ENCODE data around the gene THADA. TPM values are rescaled to one million over a fixed set of nuclear protein-coding genes. Genes with fewer than 3 reads are reported as not detected.

Gene THADA
- total RNA-seq, 2 experiments from 2014 or later, result 31.2 to 32.3 TPM

GRCh38 chr2:43230351-43230885 lies 365.4 kb downstream of the THADA start:
- DNase-seq (ENCODE audit: low spot score), result peak; percentile 92
- no peak overlapping the region for H2AFZ ChIP-seq (ENCODE audit: low read length)
- no peaks in the 10 kb centered on the region for H4K20me1 ChIP-seq (ENCODE audit: insufficient read depth, low read length)
- H3K36me3 ChIP-seq (ENCODE audit: insufficient read depth, low read length), result peaks cover 9% of the 10 kb centered on the region; the same call in 1 of the 2 replicates
- H3K4me2 ChIP-seq (ENCODE audit: low read length), result peak overlapping the region; percentile 55
- ChIA-PET CTCF (ENCODE audit: unreplicated experiment) (interaction anchor here (0.6 to 5.5 kb wide), 3 partner anchors 98 to 237 kb away, joined by 3 to 30 read pairs (median 17); no protein-coding TSS in a partner anchor), POLR2A (interaction anchor here (0.6 kb wide), 1 partner anchor 237 kb away, joined by 6 read pairs; no protein-coding TSS in a partner anchor)
- no peaks in the 10 kb centered on the region for H3K9me2 ChIP-seq (ENCODE audit: insufficient read depth, low read length)
- no TSS peak for BruUV-seq (replicated peaks)
- peak overlapping the region; percentile 30 for H3K4me3 ChIP-seq (ENCODE audit: low read depth, low read length, poor library complexity, severe bottlenecking)
- peak; percentile 14; the same call in 1 of the 2 replicates for TF ChIP-seq CTCF (conservative IDR thresholded peaks at IDR 0.05; ENCODE audit: low read length)
- no peak for TF ChIP-seq EZH2phosphoT487 (IDR thresholded peaks at IDR 0.05; ENCODE audit: borderline replicate concordance, low read depth, low read length)
- no peaks in the 10 kb centered on the region for H3K9me3 ChIP-seq (ENCODE audit: low read length)
- H3K27ac ChIP-seq (ENCODE audit: low read depth, low read length, poor library complexity, severe bottlenecking), result peak overlapping the region; percentile 82
- H3K79me2 ChIP-seq (ENCODE audit: insufficient read depth, low read depth, low read length), result peaks cover 8% of the 10 kb centered on the region; the same call in 1 of the 2 replicates
- peaks cover 67% of the 10 kb centered on the region for H3K4me1 ChIP-seq (ENCODE audit: insufficient read depth, low read length, poor library complexity, severe bottlenecking)
- intact Hi-C loops (cut with micrococcal nuclease; ENCODE audit: unreplicated experiment), result loop anchor here (2.0 kb wide), 1 partner anchor 312 kb away; no protein-coding TSS in a partner anchor

GRCh38 chr2:43228756-43229659 lies 366.8 kb downstream of the THADA start:
- peaks cover 22% of the 10 kb centered on the region for H3K36me3 ChIP-seq (ENCODE audit: insufficient read depth, low read length)
- H3K4me3 ChIP-seq (ENCODE audit: low read depth, low read length, poor library complexity, severe bottlenecking), result no peak overlapping the region
- H4K20me1 ChIP-seq (ENCODE audit: insufficient read depth, low read length), result no peaks in the 10 kb centered on the region
- no peak for DNase-seq (ENCODE audit: low spot score)
- no TSS peak for BruUV-seq (replicated peaks)
- H3K27ac ChIP-seq (ENCODE audit: low read depth, low read length, poor library complexity, severe bottlenecking), result peak overlapping the region; percentile 84
- ChIA-PET CTCF (ENCODE audit: unreplicated experiment) (interaction anchor here (0.7 to 5.5 kb wide), 11 partner anchors 9 to 294 kb away, joined by 3 to 30 read pairs (median 6); no protein-coding TSS in a partner anchor), POLR2A (interaction anchor here (0.5 to 3.6 kb wide), 14 partner anchors 8 to 299 kb away, joined by 3 to 50 read pairs (median 4); no protein-coding TSS in a partner anchor)
- H3K4me1 ChIP-seq (ENCODE audit: insufficient read depth, low read length, poor library complexity, severe bottlenecking), result peaks cover 67% of the 10 kb centered on the region
- H3K79me2 ChIP-seq (ENCODE audit: insufficient read depth, low read depth, low read length), result peaks cover 22% of the 10 kb centered on the region
- H3K4me2 ChIP-seq (ENCODE audit: low read length), result peak overlapping the region; percentile 81
- no peaks in the 10 kb centered on the region for H3K9me3 ChIP-seq (ENCODE audit: low read length)
- TF ChIP-seq EZH2phosphoT487 (IDR thresholded peaks at IDR 0.05; ENCODE audit: borderline replicate concordance, low read depth, low read length), result no peak
- TF ChIP-seq CTCF (conservative IDR thresholded peaks at IDR 0.05; ENCODE audit: low read length), result no peak
- H3K9me2 ChIP-seq (ENCODE audit: insufficient read depth, low read length), result no peaks in the 10 kb centered on the region
- H2AFZ ChIP-seq (ENCODE audit: low read length), result no peak overlapping the region
- intact Hi-C loops (cut with micrococcal nuclease; ENCODE audit: unreplicated experiment), result loop anchor here (1.0 to 5.0 kb wide), 4 partner anchors 98 to 402 kb away; no protein-coding TSS in a partner anchor

All from OCI-LY7 (cell line).